Activated CD4-positive, alpha-beta memory T cell treated with anti-CD3 and anti-CD28 coated beads for 36 hours (primary cell): ENCODE measurements around the gene PPT2. TPM values are rescaled to one million over a fixed set of nuclear protein-coding genes. Genes with fewer than 3 reads are reported as not detected.
A peak's percentile ranks its signal among the peaks of the same experiment; 100 is the strongest.
"Not testable (repeated sequence)": the region's sequence is repeated elsewhere in the genome, so short reads cannot be mapped to it uniquely, and the experiment has no call there.

ENCODE experiments used
- CTCF ChIA-PET: fragments of 350-600 bp; sonication (Branson Sonifier 250); formaldehyde crosslinking; loops from one replicate; lab custom pipeline; 2021; ENCODE audit warnings: antibody characterized with exemption, inconsistent platforms; lab: Charles Lee
- POLR2A ChIA-PET: fragments of 350-600 bp; sonication (Branson Sonifier 250); formaldehyde crosslinking; loops from one replicate; lab custom pipeline; 2021; ENCODE audit warnings: antibody characterized with exemption; lab: Charles Lee
- DNase-seq: peaks from one replicate; pipeline ENCODE4 v3.0.0-alpha.2; 2020
- H3K27ac Mint-ChIP-seq: one replicate; pipeline ENCODE4 v1.8.0; 2021; ENCODE audit warnings: mixed read lengths
- H3K27me3 Mint-ChIP-seq: one replicate; pipeline ENCODE4 v1.8.0; 2021; ENCODE audit warnings: mixed read lengths
- H3K36me3 Mint-ChIP-seq: one replicate; pipeline ENCODE4 v1.8.0; 2021; ENCODE audit warnings: mixed read lengths
- H3K4me1 Mint-ChIP-seq: one replicate; pipeline ENCODE4 v1.8.0; 2021; ENCODE audit warnings: low read depth, mixed read lengths
- H3K4me3 Mint-ChIP-seq: one replicate; pipeline ENCODE4 v1.8.0; 2021; ENCODE audit warnings: mild to moderate bottlenecking, mixed read lengths
- H3K9me3 Mint-ChIP-seq: one replicate; pipeline ENCODE4 v1.8.0; 2021; ENCODE audit warnings: mixed read lengths
- intact Hi-C: fragments of 100-400 bp; cut with micrococcal nuclease; formaldehyde crosslinking; loops from one replicate; pipeline ENCODE4 v1.15.1; 2023
- total RNA-seq, 2 experiments: library from RNA; stranded (reverse); gene quantifications; one replicate each; pipeline ENCODE4 v1.2.3, GENCODE V29; 2021

Gene PPT2
- total RNA-seq, 2 experiments from 2014 or later, result 9.5 to 9.9 TPM

DNA sequence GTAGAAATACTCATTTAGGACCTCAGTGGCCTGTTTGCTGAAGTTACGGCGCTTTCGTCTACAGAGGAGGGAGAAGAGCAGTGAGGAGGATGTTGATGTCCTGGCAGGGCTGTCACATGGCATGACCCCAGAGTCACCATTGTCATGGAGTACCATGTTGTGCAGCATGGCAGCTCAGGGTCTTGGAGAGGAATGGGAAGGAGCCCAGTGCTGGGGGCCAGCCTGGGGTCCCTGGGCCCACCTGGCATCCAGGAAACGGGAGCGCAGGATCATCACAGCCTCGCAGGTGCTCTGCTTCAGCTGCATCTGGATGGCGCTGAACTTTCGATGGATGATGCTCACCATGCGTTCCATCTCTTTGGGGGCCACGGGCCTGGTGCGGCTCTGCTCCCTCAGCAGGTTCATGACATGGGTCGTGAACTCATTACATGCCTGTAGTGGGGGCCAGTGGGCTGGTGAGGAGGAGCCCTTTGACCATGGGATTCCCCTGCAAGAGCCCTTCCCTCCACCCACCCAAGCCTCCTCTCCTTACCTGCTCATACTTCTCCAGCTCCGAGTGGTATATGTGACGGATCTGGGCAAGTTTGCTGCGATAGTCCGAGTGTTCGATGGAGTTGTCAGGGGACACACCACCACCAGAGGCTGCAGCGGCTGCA lies 33.9 kb downstream of the PPT2 start:
- POLR2A ChIA-PET, result interaction anchor here (0.6 to 8.5 kb wide), 3 partner anchors 10 to 784 kb away, joined by 3 to 57 read pairs (median 3); partner anchors contain the start of genes AGPAT1 and RNF5

DNA sequence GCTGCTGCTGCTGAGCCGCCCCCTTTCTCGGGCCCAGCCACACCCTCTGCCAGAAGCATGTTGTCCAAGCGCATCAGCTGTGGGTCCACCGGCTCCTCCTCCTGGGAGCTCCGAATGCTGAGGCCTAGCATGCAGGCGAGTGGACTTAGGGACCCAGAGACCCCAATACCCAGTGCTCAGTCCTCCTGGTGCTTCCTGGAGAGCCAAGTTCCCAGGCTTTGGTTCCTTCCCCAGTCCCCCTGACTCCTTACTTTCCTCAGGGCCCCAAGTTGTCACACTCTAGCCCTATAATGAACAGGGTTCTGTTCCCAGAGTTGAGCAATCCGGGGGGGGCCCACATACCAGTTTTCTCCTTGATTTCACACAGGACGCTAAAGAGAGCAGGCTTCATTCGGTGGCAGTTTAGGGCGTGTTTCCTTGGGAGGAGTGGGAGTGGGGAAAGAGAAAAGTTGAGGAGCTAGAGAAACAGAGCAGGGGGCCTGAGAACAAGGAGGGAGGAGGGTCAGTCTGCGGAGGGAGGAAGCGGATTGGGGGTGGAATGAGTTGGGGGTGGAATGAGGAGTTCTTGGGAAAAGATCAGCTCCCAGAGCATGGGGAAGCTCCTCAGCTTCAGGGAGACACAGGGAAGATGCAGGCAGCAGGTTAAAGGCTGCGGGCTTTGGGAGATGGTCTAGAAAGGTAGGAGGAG lies 34.6 kb downstream of the PPT2 start:
- intact Hi-C loops, result no loop called here
- H3K4me1 Mint-ChIP-seq, result peaks cover 47% of the 10 kb centered on the region

More for the DNA sequence above, 33.9 kb downstream of the PPT2 start:
- DNase-seq, intact Hi-C loops, H3K9me3 Mint-ChIP-seq, CTCF ChIA-PET, H3K27me3 Mint-ChIP-seq: not testable (repeated sequence)
- peak overlapping the region; percentile 85 for H3K4me3 Mint-ChIP-seq
- H3K36me3 Mint-ChIP-seq, result peaks cover 50% of the 10 kb centered on the region
- peak overlapping the region; percentile 94 for H3K27ac Mint-ChIP-seq
- peaks cover 50% of the 10 kb centered on the region for H3K4me1 Mint-ChIP-seq

DNA sequence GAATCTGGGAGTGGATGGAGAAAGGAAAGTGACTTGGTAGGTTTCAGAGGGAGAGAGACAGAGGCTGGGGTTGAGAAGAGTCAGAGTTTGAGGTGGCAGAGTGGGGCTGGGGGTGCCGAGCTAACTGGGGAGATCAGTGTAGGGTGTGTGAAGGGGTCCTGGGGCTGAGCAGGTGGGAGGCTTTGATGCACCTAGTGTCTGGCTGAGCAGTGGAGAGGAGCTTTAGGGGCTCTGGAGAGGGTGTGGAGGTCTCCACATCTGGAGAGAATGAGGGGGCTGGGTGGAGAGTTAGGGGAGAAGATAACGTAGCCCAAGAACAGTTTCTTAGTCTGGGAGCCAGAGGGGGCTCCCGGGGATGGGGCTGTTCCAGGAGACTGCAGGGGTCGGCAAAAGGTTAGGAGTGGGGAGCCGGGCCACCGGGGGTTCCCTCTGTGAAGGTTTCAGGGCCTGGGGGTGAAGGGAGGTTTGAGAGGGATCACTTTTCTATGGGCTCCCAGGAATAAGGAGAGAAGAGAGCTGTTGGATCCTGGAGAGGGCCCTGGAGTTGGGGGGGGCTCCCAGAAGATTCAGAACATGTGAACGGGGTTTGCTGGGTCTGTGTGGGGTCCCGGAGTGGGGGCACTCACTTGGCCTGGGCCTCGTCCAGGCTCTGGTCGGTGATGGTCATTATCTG lies 35.3 kb downstream of the PPT2 start:
- no peaks in the 10 kb centered on the region for H3K27me3 Mint-ChIP-seq
- no peaks in the 10 kb centered on the region for H3K9me3 Mint-ChIP-seq
- POLR2A ChIA-PET, result interaction anchor here (1.1 to 8.5 kb wide), 2 partner anchors 11 to 615 kb away, joined by 3 to 57 read pairs; partner anchors contain the start of genes AGPAT1 and RNF5
- CTCF ChIA-PET, result no interaction called here
- H3K27ac Mint-ChIP-seq, result peak overlapping the region; percentile 94
- intact Hi-C loops, result no loop called here
- H3K4me3 Mint-ChIP-seq, result peak overlapping the region; percentile 85
- H3K36me3 Mint-ChIP-seq, result peaks cover 47% of the 10 kb centered on the region
- no peak for DNase-seq
- H3K4me1 Mint-ChIP-seq, result peaks cover 49% of the 10 kb centered on the region

More for the DNA sequence above, 34.6 kb downstream of the PPT2 start:
- ChIA-PET POLR2A (interaction anchor here (1.0 to 8.5 kb wide), 2 partner anchors 11 to 59 kb away, joined by 3 to 57 read pairs; partner anchors contain the start of genes AGPAT1 and RNF5), CTCF (no interaction called here)
- H3K27me3 Mint-ChIP-seq, result no peaks in the 10 kb centered on the region
- H3K36me3 Mint-ChIP-seq, result peaks cover 47% of the 10 kb centered on the region
- no peaks in the 10 kb centered on the region for H3K9me3 Mint-ChIP-seq
- no peak for DNase-seq
- H3K27ac Mint-ChIP-seq, result peak overlapping the region; percentile 94
- H3K4me3 Mint-ChIP-seq, result peak overlapping the region; percentile 85

DNA sequence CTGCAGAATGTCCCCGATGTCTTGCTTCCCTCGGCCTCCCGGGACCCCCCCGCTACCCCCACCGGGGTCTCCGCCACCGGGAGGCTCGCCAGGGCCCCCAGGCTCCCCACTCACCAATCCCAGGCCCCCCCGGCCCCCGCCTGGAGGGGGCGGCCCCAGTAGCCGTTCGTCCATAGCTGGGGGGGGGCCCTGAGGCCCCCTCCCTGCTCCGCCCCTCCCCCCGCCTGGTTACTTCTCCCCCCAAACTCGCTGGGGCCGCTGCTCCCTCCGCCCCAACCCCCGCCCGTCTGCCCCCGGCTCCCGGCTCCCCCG lies 35.8 kb downstream of the PPT2 start:
- no peak for DNase-seq

DNA sequence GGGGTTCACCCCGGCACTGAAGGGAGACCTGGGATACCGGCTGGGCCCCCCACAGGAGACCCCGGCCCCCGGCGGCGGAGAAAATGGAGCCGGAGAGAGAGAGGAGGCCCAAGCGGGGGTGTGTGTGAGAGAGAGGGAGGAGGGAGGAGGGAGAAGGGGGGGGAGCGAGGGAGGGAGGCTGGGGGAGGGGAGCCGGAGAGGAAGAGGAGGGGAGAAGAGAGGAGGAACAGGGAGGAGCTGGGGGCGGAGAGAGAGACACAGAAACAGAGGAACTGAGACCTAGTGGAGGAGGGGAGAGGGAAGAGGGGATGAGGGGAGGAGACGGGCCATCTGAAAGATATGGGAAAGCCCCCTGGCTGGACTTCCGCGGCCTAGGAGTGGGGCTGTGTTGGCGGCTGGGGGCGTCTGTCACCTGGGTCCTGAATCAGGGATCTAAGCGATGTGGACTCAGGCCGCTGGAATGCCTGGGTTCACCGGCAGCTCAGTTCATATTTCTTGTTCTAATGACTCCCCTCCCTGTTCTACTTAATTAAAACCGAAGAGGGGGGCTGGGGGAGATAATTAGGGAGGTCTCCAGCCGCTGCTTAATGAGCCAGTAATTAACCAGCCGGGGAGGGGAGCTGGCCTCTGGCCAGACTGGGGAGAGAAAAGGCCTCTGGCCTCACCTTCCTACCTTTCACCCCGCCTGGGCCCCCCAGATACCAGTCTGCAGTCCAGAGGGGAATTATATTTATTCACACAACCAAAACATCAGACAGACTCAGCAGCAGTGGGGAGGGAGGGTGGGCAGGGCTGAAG lies 36.3 kb downstream of the PPT2 start, which contains the start of gene PBX2:
PBX2 (minus strand) TSS at position 149 of the 798 bp plus-strand sequence. CDS start 287 bp downstream, outside the sequence.
- peak; percentile 91 for DNase-seq
- CTCF ChIA-PET, result interaction anchor here (0.8 to 1.3 kb wide), 2 partner anchors 11 to 62 kb away, joined by 3 to 6 read pairs; partner anchors contain the start of gene ATF6B
- POLR2A ChIA-PET, result interaction anchor here (1.1 to 8.5 kb wide), 2 partner anchors 12 to 616 kb away, joined by 3 to 57 read pairs; partner anchors contain the start of genes AGPAT1 and RNF5
- Mint-ChIP-seq H3K27me3 (no peaks in the 10 kb centered on the region), H3K4me3 (peak within 1 kb of the TSS; percentile 92), H3K27ac (peak within 1 kb of the TSS; percentile 98), H3K4me1 (peaks cover 56% of the 10 kb centered on the region), H3K36me3 (peaks cover 47% of the 10 kb centered on the region), H3K9me3 (no peaks in the 10 kb centered on the region)
- intact Hi-C loops, result loop anchor here (1.0 to 10.0 kb wide), 5 partner anchors 12 to 1225 kb away; partner anchors contain the start of genes CUTA, HSPA1B, LTA and PHF1

More for the DNA sequence above, 35.8 kb downstream of the PPT2 start:
- CTCF ChIA-PET, result no interaction called here
- intact Hi-C loops, result loop anchor here (1.0 to 10.0 kb wide), 5 partner anchors 11 to 1225 kb away; partner anchors contain the start of genes CUTA, HSPA1B, LTA and PHF1
- Mint-ChIP-seq H3K27ac (peak overlapping the region; percentile 94), H3K4me3 (peak overlapping the region; percentile 85), H3K27me3 (no peaks in the 10 kb centered on the region), H3K4me1 (peaks cover 52% of the 10 kb centered on the region), H3K9me3 (no peaks in the 10 kb centered on the region), H3K36me3 (peaks cover 47% of the 10 kb centered on the region)
- POLR2A ChIA-PET, result interaction anchor here (1.1 to 8.5 kb wide), 2 partner anchors 12 to 615 kb away, joined by 3 to 57 read pairs; partner anchors contain the start of genes AGPAT1 and RNF5

DNA sequence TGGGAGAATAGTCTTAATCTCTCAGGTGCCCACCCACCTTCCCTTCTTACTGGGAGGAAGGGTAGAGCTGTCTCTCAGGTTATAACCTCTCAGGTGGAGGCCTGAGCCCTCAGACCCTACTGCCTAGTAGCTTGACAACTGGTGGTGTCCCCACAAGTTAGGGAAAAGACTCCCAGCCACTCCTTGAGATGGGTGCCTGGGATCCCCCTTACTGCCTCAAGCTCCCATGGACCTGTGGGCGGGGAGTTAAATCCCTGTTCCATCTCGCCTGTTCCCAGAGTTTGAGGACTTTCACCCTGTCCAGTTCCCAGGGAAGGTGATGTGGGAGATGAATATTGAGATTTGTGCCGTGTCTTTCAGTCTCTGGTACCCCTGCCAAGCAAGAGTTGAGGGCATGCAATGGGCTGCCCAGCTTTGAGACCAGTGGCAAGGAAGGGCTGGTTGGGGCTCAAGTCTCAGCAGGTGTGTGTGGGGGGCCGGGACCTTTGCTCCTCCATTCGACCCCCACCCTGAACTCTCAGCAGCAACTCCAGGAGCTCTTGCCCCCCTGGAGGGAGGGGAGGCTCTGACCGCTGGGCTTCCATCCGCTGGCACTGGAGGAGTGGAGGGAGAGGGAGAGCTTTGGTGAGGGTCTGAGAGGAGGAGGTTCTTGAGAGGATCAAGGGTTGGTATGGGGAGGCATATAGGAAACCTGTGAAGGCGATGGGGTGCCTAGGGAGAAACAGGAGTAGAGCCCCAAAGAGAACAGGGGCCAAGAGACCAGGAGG lies 37.2 kb downstream of the PPT2 start:
- peak overlapping the region; percentile 98 for H3K27ac Mint-ChIP-seq
- peaks cover 41% of the 10 kb centered on the region for H3K36me3 Mint-ChIP-seq
- peak overlapping the region; percentile 92 for H3K4me3 Mint-ChIP-seq
- H3K4me1 Mint-ChIP-seq, result peaks cover 48% of the 10 kb centered on the region
- ChIA-PET POLR2A (interaction anchor here (8.5 kb wide), 1 partner anchor 13 kb away, joined by 57 read pairs; the partner anchor contains the start of genes AGPAT1 and RNF5), CTCF (interaction anchor here (0.8 to 2.0 kb wide), 3 partner anchors 12 to 647 kb away, joined by 3 to 6 read pairs (median 6); partner anchors contain the start of genes ATF6B and TAP2)
- H3K27me3 Mint-ChIP-seq, result no peaks in the 10 kb centered on the region
- no peaks in the 10 kb centered on the region for H3K9me3 Mint-ChIP-seq
- intact Hi-C loops, result loop anchor here (1.0 to 10.0 kb wide), 5 partner anchors 13 to 1224 kb away; partner anchors contain the start of genes CUTA, HSPA1B, LTA and PHF1
- DNase-seq, result no peak

DNA sequence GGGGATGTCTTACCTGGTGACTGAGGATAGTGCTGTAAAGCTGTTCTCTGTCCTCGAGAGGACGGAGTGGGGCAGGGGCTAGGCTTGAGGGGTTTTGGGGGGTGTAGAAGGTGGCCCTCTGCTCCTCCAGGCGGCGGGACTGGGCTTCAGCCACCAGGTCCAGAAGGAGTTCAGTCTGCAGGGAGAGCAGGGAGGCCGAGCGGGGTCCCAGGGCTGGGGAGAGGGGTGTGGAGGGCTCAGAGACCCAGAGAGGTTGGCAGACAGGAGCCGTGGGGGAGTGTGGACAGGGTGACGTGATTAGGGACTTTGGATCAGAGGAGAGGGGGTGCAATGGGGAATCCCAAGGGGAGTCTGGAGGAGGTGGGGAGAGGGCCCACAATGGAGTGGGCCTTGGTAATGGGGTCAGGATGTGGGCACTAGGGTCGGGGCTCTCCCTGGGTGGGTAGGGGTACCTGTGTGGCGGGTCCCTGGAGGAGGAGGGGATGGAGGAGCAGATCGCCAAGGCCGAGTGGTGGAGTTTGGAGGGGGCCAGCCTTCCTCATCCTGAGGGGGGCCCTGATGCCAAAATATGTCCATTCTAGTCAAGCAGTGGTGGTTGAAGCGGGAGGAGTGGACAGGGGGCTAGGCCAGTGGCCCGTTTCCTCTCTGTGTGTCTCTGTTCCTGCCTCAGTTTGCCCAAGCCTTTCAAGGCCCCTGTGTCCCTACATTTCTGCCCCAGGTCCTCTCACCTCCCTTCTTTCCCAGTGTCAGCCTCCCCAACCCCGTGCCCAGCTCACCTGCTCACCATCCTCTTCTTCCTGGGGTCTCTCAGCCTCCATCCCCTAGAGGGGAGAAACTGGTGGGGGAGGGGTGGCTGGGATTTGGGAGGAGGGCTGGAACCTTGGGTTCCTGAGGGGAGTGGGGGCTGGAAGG lies 38.0 kb downstream of the PPT2 start:
- H3K27me3 Mint-ChIP-seq, result no peaks in the 10 kb centered on the region
- no peaks in the 10 kb centered on the region for H3K9me3 Mint-ChIP-seq
- peaks cover 33% of the 10 kb centered on the region for H3K36me3 Mint-ChIP-seq
- peak overlapping the region; percentile 98 for H3K27ac Mint-ChIP-seq
- POLR2A ChIA-PET, result interaction anchor here (0.7 to 8.5 kb wide), 2 partner anchors 14 to 44 kb away, joined by 3 to 57 read pairs; partner anchors contain the start of genes AGPAT1 and RNF5
- peak; percentile 49 for DNase-seq
- peaks cover 43% of the 10 kb centered on the region for H3K4me1 Mint-ChIP-seq
- CTCF ChIA-PET, result interaction anchor here (1.2 to 2.0 kb wide), 3 partner anchors 13 to 647 kb away, joined by 3 to 7 read pairs (median 6); partner anchors contain the start of gene TAP2
- peak overlapping the region; percentile 92 for H3K4me3 Mint-ChIP-seq
- intact Hi-C loops, result loop anchor here (5.0 to 10.0 kb wide), 4 partner anchors 367 to 1223 kb away; partner anchors contain the start of genes CUTA, HSPA1B, LTA and PHF1

DNA sequence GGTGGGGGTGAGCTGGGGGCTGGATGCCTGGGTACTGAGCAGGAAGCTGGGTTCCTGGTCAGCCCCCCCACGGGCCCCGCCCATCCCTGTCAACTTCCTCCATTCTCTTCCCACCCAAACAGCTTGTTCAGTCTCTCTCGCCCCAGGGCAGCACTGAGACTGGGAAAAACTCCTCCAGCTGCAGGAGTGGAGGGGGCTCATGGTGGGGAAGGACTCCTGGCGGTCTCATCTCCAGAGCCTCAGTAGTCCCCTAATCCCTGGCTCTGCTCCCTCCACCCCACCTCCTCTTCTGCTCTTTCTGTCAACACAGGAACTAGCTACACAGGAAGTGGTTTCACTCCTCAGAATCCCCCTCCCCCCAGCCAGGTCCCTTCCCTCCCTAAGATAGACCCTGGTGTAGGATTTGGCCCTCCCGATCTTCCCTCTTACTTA lies 38.7 kb downstream of the PPT2 start, which contains the start of gene GPSM3:
GPSM3 (minus strand) TSS at position 36 of the 432 bp plus-strand sequence. CDS start 130 bp downstream, outside the sequence.
- CTCF ChIA-PET, result interaction anchor here (0.9 to 2.0 kb wide), 4 partner anchors 13 to 1085 kb away, joined by 3 to 7 read pairs (median 4); partner anchors contain the start of gene TAP2
- Mint-ChIP-seq H3K4me1 (peaks cover 38% of the 10 kb centered on the region), H3K4me3 (peak within 1 kb of the TSS; percentile 92), H3K27me3 (no peaks in the 10 kb centered on the region), H3K9me3 (no peaks in the 10 kb centered on the region), H3K36me3 (peaks cover 26% of the 10 kb centered on the region), H3K27ac (peak within 1 kb of the TSS; percentile 98)
- intact Hi-C loops, result loop anchor here (5.0 to 10.0 kb wide), 4 partner anchors 368 to 1222 kb away; partner anchors contain the start of genes CUTA, HSPA1B, LTA and PHF1
- POLR2A ChIA-PET, result interaction anchor here (0.7 to 8.5 kb wide), 3 partner anchors 15 to 44 kb away, joined by 3 to 57 read pairs (median 3); partner anchors contain the start of genes AGPAT1 and RNF5
- peak; percentile 71 for DNase-seq

DNA sequence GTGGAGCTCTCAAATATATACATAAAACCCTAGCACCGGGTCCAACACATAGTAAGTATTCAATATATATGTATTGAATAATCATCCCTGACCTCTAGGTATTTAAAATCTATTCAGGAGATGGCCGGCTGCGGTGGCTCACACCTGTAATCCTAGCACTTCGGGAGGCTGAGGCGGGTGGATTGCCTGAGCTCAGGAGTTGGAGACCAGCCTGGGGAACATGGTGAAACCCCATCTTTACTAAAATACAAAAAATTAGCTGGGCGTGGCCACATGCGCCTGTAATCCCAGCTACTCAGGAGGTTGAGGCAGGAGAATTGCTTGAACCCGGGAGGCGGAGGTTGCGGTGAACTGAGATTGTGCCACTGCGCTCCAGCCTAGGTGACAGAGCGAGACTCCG lies 39.2 kb downstream of the PPT2 start:
- ChIA-PET POLR2A (interaction anchor here (0.8 to 8.5 kb wide), 2 partner anchors 15 to 45 kb away, joined by 3 to 57 read pairs; partner anchors contain the start of genes AGPAT1 and RNF5), CTCF (interaction anchor here (0.9 to 2.0 kb wide), 4 partner anchors 14 to 1084 kb away, joined by 3 to 7 read pairs (median 4); partner anchors contain the start of gene TAP2)
- peaks cover 34% of the 10 kb centered on the region for H3K4me1 Mint-ChIP-seq
- H3K27ac Mint-ChIP-seq, result peak overlapping the region; percentile 98
- DNase-seq, H3K27me3 Mint-ChIP-seq, H3K9me3 Mint-ChIP-seq: not testable (repeated sequence)
- H3K4me3 Mint-ChIP-seq, result peak overlapping the region; percentile 92
- intact Hi-C loops, result loop anchor here (5.0 to 10.0 kb wide), 4 partner anchors 368 to 1222 kb away; partner anchors contain the start of genes CUTA, HSPA1B, LTA and PHF1
- peaks cover 24% of the 10 kb centered on the region for H3K36me3 Mint-ChIP-seq
